Glomerular visceral epithelial cell (primary cell): ENCODE measurements around the gene VSIG2.

ENCODE experiments used
- DNase-seq: peaks from one replicate; pipeline ENCODE4 v3.0.0-alpha.2; 2016; ENCODE audit errors: extremely low spot score

The VSIG2 gene

DNA sequence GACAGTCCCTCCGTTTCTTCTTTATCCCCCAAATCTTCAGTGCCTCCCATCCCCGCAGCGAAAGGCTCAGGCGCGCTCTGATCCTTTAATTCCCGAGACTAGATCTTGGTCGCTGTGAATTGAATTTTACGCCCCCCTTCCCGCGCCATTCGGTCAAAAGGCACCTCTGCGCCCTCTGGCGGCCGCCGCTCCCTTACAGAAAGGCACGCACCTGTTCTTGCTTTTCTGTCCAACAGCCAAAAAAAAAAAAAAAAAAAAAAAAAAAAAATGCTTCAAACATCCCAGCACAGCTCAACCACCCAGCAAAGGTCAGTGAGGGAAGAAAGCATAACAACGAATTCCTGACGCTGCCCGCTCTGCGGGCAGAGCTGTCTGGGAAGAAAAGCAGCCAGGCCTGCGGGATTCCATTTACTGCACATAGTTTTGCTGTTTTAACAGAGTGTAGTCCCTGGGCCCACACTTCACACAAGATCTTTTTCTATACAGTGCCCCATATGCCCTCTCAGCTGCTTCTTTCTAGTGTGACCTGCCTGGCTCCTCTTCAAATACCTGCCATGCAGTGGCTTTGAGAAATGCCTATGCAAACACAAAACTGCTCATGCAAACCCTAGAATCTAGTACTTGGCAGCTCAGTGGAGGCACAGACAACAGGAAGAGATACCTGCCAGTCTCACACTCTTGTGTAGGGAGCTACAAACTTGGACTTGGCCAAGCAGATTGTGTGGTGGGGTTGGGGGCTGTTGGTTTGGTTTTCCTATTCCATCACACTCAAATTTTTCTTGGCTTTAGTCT, 11.3 kb upstream of the VSIG2 start:
- peak; percentile 82 for DNase-seq

DNA sequence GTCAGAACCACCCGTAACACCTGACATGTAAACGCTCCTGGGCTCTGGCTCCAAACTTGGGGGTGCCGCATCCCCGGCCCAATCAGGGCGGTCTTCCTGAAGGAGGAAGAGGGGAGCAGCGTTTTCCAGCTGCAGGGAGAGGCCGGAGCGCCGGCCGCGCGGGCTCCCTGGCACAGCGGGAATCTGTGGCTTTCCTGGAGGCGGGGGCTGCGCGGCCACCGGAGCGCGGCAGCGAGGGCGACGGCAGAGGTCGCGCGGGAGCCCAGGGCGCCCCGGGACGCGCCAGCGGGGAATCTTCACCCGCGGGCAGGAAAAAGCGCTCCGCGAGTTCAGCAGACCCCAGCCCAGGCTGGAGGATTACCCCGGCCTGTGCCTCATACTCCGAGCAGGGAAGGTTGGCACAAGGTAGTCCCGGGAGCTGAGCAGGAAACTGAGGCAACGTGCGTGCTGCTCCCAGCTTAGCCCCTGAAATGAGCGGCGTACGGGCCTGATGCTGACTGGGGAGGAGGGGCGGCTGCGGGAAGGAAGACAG, 10.6 kb upstream of the VSIG2 start:
- no peak for DNase-seq

DNA sequence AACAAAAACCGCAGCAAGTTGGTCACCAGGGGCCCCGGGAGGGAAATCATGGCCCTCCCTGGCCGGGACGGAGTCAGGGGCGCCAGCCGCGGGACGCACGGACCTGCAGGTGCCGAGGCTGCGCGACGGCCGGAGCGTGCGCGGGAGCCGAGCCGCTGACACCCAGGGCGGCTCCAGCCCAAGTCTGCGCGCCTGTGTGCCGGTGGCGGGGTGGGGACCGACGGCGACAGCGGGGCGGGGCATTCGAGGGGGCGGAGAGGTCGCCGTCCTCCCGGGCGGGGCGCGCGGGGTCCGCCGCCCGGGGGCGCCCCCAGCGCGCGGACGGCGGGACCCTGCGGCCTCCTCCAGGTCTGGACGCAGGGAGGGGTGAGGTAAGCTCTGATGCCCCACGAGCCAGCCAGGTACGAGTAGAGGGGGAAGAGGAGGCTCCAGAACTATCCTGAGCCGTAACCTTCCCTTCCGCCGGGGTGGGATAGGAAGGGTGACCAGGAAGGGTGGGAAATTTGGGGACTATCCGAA, 10.1 kb upstream of the VSIG2 start, which contains the start of gene ESAM:
ESAM (minus strand) TSS at position 186 of the 519 bp plus-strand sequence; CDS start at position 50, 136 bp downstream.
- no peak for DNase-seq

DNA sequence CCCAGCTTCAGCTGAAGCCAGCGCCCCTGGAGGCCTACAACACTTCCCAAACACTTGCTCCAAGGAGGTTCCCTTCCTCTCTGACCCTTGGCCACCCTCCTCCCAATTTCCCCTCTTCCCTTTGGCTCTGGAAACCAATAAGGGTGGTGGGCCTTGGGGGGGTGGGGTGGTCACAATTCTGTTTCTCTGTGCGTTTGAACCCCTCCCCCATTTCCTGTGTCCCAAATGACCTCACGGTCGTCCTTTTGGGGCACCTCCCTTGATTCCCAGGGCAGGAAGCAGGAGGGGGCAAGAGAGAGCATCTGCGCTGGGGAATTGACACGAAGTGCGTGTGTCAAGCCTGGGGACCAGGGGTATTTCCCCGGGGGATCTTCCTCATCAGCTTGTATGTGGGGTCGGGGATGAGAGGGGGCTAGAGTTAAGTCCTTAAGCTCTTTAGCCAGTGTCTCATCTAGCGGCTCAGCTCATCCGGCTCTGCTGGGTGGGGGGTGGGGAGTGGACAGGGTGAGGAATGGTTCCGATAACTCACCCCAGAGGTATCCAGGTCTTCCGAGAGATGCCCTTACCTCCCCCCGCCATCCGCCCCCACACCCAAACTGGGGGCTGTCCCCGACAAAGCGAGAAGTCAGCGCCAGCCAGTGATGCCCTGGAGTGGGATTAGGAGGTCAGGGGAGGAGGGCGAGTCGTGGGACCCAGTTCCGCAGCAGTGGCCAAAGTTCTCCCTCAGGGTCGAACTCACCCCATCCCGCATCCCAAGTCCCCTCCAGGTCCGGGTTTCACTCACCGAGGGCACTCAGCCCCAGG, 9.4 kb upstream of the VSIG2 start:
- no peak for DNase-seq

DNA sequence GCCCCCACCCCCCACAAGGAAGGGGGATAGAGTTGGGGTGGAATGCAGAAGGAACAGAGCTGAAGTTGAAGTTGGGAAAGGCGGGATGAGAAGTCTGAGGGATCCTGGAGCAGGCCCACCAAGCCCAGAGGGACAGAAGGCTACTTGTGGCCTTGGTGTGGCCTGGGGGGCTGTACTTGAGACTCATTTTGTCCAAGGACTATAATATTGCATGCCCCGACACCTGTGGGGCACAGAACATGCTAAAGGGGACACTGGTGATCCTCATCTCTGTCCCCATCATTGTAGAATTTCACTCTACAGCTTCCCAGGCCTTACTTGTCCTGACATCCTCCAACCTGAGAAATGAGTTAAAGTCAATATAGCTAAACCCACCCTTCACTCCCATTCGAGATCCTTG, 8.8 kb upstream of the VSIG2 start:
- no peak for DNase-seq

DNA sequence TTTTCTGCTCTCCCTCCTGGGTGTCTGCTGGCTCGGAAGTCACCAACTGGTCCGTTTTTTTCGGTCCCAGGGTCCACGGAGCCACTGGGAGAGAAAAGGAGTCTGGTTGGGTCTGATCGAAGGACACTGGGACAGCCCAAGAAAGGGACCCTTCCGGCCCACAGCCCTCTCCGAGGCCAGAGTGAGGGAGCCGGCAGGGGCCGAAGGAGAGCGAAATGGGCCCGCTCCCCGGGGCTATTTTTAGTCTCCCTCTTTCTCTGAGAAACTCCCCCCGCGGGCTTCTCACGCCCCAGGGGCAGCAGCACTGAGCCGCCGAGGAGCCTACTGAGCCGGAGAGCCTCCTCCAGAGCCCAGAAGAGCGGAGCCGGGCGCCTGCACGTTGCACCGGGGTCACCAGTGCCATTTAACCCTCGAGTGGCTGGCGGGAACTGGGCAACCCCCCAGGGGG, 8.2 kb upstream of the VSIG2 start:
- DNase-seq = no peak

DNA sequence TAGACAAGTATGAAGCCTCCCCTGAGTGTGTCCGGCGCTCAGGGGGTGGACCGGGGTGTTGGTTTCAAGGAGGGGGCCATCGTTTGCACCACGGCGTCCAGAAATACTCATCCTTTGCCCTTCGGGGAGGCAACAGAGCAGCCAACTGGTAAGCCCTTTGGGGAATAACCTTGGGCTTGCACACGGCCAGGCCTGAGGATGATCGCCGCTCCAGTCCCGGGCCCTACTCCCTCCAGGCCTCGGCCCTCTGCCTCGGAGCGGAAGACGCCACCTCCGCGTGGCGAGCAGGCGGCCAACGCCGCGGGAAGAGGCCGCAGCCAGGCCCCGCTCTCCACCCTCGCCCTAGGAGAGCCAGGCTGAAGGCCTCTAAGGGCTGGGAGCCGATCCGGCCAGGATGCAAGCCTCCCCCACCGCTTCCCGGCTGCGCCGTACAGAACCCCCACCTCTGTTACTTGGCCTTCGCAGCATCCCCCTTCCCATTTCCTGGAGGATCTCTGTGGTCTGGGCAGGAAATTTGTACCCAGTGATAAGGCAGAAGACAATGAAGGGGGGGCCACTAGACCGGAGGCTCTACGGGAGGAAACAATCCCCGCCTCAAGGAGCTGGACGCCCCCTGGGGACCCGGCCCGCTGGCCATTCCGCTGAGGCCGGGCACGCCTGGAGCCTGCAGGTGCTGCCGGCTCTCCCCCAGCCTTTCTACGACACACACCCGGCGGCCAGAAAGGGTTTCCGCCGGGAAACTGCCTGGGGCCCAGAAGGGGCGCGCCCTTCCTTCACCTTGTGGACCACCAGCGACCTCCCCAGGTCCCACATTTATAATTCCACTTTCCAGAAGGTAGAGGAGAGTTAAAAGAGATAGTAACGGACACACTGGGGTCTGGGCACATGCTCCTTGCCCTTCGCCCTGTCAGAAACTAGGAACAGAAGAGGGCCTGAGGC, 7.5 kb upstream of the VSIG2 start:
- no peak for DNase-seq

DNA sequence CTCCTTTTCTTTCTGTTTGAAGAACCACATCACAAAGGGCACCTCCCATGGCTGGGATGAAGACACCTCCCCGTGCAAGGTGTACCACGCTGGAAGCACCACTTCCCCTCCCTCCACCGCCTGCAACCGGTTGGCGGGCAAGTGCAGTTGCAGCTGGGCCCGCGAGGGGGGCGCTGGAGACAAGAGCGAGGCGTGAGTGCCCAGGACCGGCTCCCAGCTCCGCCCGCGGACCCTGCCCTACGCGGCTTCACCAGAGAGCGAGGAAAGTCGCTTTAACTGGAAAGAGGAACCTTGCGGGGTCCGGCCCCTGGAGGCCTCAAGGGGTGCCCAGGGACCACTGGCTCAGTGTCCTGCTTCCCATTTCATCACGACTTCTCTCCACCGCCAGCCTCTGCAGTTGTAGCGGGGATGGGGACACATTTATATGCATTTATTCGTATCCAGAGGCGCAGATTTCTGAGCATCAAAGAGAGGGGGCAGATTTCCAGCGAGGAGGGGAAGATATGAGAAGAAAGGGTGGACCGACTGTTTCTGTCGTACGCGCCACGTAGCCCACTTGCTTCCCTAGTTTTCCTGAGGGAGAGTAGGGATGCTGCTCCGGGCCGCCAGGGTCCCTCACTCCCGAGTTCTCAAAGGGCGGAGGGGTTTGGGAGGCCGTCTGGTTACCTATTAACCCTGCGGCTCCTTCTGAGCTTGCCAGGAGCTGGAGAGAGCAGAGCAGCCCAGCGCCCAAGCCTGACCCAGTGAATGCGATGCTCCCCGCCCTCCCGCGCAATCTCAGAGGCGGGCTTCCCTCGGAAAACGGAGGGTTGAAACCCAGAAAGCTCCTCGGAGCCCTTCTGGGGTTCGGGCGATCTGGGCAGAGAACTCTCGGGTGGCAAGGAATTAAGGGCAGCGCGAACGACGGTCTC, 6.6 kb upstream of the VSIG2 start:
- peak; percentile 78 for DNase-seq

DNA sequence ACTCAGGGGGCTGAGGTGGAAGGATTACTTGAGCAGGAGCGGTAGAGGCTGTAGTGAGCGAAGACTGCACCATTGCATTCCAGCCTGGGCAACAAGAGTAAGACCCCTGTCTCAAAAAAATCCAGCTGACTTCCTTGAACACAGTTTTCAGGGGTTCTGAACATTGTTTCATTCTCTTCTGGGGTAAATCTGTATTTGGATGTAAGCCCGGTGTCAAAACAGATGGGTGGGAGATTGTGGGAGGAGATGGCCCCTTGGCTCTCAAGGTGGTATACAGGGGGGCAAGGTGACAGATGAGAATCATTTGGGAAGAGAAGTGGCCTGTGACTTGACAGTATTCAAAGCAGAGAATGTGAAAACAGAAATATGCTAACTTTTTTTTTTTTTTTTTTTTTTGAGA, 5.3 kb upstream of the VSIG2 start:
- no peak for DNase-seq

DNA sequence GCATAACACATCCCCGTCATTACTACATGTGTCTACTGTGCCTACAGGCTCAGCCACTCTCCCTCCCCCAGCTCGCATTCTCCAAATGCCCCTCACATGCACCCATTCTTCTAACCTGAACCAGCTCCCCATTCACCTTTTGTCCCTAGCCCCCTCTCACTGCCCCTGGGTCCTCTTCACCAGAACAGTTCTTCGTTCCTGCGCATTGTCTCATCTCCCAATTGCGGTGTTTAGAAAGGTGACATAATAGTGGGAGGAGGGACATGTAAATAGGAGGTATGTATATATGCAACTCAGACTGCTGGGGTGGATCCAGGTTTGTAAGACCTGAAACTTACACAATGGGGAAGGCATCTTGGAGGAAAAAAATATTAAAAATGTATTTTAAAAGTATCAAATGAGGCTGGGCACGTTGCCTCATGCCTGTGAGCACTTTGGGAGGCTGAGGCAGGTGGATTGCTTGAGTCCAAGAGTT, 4.7 kb upstream of the VSIG2 start:
- no peak for DNase-seq

DNA sequence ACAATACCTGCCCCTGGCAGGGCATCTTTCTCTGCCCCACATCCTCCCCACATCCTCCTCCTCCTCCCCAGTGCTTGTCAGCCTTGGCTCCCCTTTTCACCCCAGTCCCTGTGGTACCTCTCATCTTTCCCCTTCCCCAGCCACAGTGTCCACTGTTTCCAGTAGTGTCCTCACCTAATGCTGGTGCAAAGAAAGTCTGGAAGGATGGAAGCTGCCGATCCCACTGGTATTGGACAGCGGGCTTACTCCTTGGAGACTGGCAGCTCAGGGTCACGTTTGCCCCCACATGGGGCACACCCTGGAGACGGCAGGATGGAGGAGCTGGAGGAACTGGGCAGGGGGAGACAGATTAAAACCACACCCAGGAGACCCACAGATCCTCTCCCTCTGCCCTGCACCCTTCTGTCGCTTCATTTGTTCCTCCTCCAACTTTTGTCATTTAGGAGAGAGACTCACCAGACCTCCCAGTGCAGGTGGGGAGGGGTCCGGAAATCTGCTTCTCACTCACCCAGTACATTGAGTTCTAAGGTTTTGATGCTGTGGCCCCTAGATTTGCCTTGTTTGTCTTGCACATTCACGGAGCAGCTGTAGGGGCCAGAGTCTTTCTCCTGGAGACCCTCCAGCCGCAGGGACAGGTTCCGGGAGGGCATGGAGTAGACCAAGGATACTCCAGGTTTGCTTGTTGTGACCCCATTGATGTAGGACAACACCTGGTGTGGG, 4.1 kb upstream of the VSIG2 start:
- no peak for DNase-seq

DNA sequence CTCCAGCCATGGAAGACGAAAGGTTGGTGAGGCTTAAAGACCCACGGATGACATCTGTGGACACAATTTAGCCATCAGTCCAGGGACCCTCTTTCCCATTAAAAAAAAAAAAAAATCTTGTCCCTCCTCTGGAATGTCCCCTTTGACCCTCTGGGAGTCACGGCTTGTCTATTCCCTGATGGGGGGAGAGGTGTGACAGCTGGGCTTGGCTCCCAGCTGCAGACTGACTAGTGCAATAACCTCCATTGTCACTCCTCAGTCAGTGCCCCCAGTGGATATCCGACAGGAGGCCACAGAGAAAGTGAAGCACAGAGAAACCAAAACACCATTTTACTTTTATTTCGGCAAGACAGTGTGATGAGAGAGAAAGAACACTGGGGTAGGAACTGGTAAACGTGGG, 2.7 kb upstream of the VSIG2 start:
- DNase-seq = no peak

DNA sequence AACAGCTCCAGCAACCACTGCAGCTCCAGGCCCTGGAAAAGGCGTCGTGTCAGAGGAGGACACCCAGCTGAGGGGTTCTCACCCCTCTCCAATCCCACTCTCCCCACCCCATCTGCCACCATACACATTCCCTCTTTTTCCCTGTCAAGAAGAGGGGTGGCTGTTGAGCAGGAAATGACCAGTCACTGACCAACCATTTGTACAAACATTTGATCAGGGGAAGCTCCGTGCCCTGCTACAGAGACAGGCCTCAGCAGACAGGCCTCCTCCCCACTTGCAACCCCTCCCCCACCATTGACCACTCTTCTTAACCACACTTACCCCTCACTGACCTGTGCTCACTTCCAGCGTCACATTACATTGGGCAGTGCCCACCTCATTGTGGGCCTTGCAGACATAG, 2.3 kb upstream of the VSIG2 start:
- no peak for DNase-seq

DNA sequence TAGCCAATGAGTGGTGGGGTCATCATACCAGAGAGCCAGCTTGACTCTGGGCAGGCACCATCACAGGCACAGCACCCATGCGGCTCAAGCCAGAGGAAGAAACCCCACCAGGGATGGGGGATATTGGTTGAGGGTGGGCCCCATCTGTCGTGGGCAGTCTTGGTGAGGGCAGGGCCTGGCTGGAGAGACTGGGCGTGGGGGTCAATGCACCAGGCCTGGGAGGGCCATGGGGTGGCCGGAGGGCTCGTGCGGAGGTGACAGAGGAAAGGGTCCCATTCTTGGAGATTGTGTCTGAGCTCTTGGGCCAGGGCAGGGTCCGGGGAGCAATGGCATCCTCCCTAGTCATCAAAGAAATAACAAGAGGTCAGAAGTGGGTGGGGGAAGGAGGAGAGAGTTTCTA, 1.6 kb upstream of the VSIG2 start:
- no peak for DNase-seq

DNA sequence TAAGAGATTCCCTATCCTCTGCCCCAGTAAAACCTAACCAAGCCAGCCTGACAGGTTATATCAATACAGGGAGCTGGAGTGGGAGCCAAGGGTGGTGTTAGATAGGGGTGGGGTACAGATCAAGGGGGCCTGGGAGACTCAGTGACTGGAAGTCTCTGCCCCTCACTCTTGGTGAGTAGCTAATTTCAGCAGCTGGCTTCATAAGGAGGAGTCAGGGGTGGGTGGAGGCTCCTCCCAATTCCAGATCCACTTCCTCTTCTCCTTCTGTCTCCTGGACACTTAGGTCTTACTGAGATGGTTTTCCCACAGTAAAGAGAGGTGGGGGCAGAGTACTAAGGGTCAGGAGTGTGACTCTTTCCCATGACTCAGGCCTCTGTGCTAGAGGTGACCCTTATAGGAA, 1.1 kb upstream of the VSIG2 start:
- no peak for DNase-seq

DNA sequence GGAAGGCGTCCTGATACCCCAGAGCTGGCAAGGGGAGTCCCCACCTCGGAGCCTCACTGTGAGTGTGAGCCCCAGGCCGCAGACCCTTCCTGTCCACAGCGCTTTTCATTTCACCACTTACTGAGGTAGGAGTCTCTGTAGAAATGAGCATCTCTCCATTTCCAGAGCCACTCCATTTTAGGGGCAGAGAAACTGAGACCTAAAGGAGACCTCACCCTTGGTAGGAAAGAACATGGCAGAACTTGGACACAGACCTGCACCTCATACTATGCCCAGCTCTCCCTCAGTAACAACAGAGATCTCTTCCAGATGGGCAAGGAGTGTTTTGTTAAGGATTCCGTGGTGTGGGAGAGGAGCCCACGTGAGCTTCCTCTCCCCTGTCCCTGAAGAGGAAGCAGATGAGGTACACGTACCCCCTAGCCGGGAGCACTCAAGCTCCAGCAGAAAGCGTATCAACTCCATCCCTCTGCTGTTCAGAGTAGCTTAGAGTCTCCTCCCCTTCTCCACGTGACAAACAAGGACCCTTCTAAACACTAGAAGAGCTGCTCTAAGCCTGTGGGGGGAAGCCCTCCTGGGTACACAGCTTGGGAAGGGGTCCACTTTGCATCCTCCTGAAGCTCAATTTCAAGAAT, 532 bp upstream of the VSIG2 start:
- DNase-seq = no peak

DNA sequence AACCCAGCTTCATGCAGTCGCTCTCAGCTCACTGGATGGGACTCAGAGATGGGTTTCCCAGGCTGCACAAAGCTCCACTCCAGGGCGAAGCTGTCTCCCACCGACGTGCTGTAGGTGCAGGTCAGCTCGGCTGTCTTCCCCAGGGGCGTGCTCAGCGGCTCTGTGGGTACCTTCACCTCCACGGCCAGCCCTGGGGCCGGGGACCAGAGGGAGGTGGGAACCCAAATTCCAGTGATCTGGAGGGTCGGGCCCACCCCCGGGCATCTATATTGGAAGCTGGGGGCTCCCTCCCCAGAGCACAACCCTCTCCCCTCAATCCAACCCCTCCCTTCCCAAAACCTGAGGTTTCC, 689 bp downstream of the VSIG2 start:
- DNase-seq = no peak

DNA sequence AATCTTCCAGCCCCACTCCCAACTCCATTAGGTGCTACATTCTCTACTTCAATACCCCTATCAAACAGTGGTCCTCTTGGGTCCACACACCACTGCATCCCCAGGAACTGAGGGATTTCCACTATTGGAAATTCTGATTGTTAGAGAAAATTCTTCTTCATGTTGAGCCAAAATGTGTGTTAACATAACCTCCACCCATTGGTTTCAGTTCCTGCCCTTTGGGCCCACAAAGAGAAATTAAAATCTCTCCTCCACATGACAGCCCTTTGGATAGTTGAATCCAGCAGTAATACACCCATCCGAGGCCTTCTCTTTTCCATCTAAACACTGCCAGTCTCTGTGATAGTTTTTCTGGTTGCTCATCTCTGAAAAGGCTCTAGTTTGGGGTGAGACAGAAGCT, 2.1 kb downstream of the VSIG2 start:
- no peak for DNase-seq
